ENCODE data around the gene ZNF821. TPM values are rescaled to one million over a fixed set of nuclear protein-coding genes. Genes with fewer than 3 reads are reported as not detected.

The ZNF821 gene
- total RNA-seq, 1 donor from 2014 or later, result 40.9 TPM

- TF ChIP-seq CTCF (IDR thresholded peaks at IDR 0.05; ENCODE audit: partially characterized antibody, unreplicated experiment), result no peak
- Mint-ChIP-seq H3K27me3 (ENCODE audit: unreplicated experiment) (peaks cover 13% of the 10 kb centered on the region), H3K9me3 (ENCODE audit: unreplicated experiment) (peaks cover 12% of the 10 kb centered on the region), H3K4me1 (ENCODE audit: low read depth, unreplicated experiment) (peaks cover 6% of the 10 kb centered on the region), H3K36me3 (ENCODE audit: unreplicated experiment) (no peaks in the 10 kb centered on the region), H3K27ac (ENCODE audit: unreplicated experiment) (peak overlapping the region; percentile 99), H3K4me3 (ENCODE audit: unreplicated experiment) (peak overlapping the region; percentile 96)
- DNase-seq, result peak; percentile 56
Observed at GRCh38 chr16:71895679-71896365, 11.8 kb upstream of the ZNF821 start.

- H3K36me3 Mint-ChIP-seq (ENCODE audit: unreplicated experiment), result no peaks in the 10 kb centered on the region
- H3K27ac Mint-ChIP-seq (ENCODE audit: unreplicated experiment), result peak within 1 kb of the TSS; percentile 99
- DNase-seq, result peak; percentile 98
- TF ChIP-seq CTCF (IDR thresholded peaks at IDR 0.05; ENCODE audit: partially characterized antibody, unreplicated experiment), result no peak
- H3K4me3 Mint-ChIP-seq (ENCODE audit: unreplicated experiment), result peak within 1 kb of the TSS; percentile 96
- H3K9me3 Mint-ChIP-seq (ENCODE audit: unreplicated experiment), result peaks cover 12% of the 10 kb centered on the region
- peaks cover 11% of the 10 kb centered on the region for H3K27me3 Mint-ChIP-seq (ENCODE audit: unreplicated experiment)
- H3K4me1 Mint-ChIP-seq (ENCODE audit: low read depth, unreplicated experiment), result peaks cover 3% of the 10 kb centered on the region
Observed at GRCh38 chr16:71894921-71895678, 11.1 kb upstream of the ZNF821 start, which contains the start of gene IST1. TSS of gene IST1 (plus strand) at chr16:71895531. CDS start at chr16:71915641, 20,110 bp downstream.

GRCh38 chr16:71894229-71894920, 10.4 kb upstream of the ZNF821 start:
- Mint-ChIP-seq H3K27ac (ENCODE audit: unreplicated experiment) (peak overlapping the region; percentile 99), H3K4me3 (ENCODE audit: unreplicated experiment) (peak overlapping the region; percentile 96), H3K36me3 (ENCODE audit: unreplicated experiment) (no peaks in the 10 kb centered on the region), H3K4me1 (ENCODE audit: low read depth, unreplicated experiment) (peaks cover 2% of the 10 kb centered on the region), H3K9me3 (ENCODE audit: unreplicated experiment) (peaks cover 12% of the 10 kb centered on the region), H3K27me3 (ENCODE audit: unreplicated experiment) (peaks cover 11% of the 10 kb centered on the region)
- peak; percentile 39 for DNase-seq
- TF ChIP-seq CTCF (IDR thresholded peaks at IDR 0.05; ENCODE audit: partially characterized antibody, unreplicated experiment), result no peak

- Mint-ChIP-seq H3K9me3 (ENCODE audit: unreplicated experiment) (peaks cover 12% of the 10 kb centered on the region), H3K27me3 (ENCODE audit: unreplicated experiment) (peaks cover 11% of the 10 kb centered on the region), H3K27ac (ENCODE audit: unreplicated experiment) (peak overlapping the region; percentile 99), H3K4me3 (ENCODE audit: unreplicated experiment) (peak overlapping the region; percentile 96), H3K4me1 (ENCODE audit: low read depth, unreplicated experiment) (peaks cover 2% of the 10 kb centered on the region), H3K36me3 (ENCODE audit: unreplicated experiment) (no peaks in the 10 kb centered on the region)
- DNase-seq, result no peak
- TF ChIP-seq CTCF (IDR thresholded peaks at IDR 0.05; ENCODE audit: partially characterized antibody, unreplicated experiment), result no peak
Observed at GRCh38 chr16:71893888-71894228, 9.9 kb upstream of the ZNF821 start.
